GM21717 (cell line): ENCODE results near the gene SULT6B1.
"Not testable (repeated sequence)": the region's sequence is repeated elsewhere in the genome, so short reads cannot be mapped to it uniquely, and the experiment has no call there.

Source experiments
- ATAC-seq: cut with Tn5 transposase; IDR thresholded peaks from one replicate; pipeline ENCODE4 v1.9.1; 2021; ENCODE audit warnings: mild to moderate bottlenecking, moderate library complexity; ENCODE audit not compliant: unreplicated experiment

Gene SULT6B1

GRCh38 chr2:37188570-37188969 is at the start of gene SULT6B1:
SULT6B1 (minus strand) TSS chr2:37188670; CDS start chr2:37188640, 30 bp downstream.
- no peak for ATAC-seq

DNA sequence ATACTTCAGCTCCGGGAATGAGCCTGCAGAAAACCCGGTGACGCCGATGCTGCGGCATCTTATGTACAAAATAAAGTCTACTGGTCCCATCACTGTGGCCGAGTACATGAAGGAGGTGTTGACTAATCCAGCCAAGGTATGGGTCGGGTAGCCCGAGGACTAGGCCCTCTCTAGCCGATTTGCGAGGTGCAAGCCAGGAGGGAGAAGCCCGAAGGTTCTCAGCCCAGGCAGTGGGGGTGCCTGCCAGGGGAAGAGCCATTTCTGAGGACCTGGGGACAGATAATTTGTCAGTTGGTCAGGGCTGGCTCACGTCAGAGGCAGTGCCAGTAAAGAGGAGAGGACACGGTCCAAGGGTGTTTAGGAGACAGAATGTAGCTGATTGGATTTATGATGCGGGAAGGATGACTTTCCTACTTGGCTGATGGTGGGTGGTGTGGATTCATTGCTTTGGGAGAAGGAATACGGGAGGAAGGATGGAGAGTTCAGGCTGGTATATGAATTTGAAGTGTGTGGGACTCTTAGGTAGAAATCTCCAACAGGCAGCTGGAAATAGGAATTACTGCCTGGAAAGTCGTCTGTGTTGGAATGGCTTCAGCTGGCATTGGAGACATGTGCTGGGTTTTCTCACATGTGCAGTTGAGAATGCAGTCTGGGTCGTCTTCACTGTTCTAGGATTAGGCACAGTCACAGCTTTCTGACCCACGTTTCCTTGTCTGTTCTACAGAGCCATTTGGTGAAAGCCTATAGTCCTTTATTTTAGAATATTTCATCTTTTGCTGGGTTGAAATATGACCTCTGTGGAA is 43.9 kb upstream of the SULT6B1 start:
- ATAC-seq, result no peak

DNA sequence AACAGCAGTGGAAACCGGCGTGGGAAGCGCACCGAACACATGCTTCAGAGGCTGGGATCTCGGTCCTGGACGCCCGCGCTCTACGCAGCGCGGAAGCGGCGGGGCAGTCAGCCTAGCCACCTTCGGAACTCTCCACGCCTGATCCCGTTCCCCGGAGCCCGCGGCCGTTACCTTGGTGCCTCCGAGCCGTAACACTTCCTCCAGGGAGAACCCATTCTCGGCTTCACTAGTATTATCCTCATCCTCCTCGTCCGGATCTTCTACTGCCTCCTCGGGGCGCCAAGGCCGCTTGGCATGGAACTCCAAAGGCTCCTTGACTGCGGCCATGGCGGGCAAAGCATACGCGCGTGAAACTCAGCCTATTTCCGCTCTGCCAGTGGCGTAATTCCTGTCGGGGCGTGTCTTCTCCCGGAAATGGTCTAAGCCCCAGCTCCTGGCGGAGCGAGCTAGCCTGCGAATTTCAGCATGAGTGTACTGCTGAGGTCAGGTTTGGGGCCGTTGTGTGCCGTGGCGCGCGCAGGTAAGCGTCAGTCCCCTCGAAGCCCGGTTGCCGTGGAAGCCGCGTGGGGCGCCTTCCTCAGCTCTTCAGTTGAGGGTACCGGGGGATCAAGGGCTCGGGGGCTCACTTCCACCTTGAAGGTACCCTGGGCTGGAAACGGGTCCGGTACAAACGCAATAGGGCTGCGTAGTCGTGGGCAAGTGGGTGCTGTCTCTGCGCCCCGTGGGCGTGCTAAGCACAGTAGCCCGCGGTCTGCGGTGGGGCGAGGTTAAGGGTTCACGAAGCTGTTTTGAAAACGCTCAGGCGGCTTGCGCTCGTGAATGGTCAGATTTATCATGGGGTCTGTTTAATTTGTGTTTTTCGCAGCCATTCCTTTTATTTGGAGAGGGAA is 43.0 kb upstream of the SULT6B1 start, which contains the start of the genes CEBPZ and NDUFAF7:
TSS of gene CEBPZ (minus strand) at position 356 of the 890 bp plus-strand sequence. CDS start at position 327, 29 bp downstream.
TSS of gene NDUFAF7 (plus strand) at position 418 of the 890 bp plus-strand sequence. CDS start at position 466, 48 bp downstream.
- peak; percentile 94 for ATAC-seq

- ATAC-seq, result no peak
These were observed 42.1 kb upstream of the SULT6B1 start for GRCh38 chr2:37230581-37230980.

- no peak for ATAC-seq
These were observed 40.3 kb upstream of the SULT6B1 start for GRCh38 chr2:37228788-37229187.

DNA sequence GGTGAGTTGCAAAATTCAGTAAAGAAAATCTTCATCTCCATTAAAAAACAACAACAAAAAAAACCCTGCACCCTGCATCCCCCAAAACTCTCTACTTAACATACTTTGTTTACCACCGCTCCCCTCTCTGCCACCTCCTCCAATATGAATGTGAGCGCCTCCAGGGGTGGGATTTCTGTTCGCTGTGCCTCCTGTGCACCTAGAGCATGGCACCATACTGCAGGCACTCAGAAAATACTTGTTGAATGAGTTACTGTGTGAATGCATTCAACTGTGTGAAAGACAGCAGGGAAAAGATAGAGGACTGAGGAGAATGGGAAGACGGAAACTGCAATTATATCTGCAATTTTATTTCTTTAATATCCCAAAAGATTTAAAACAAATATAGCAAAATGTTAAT is 38.4 kb upstream of the SULT6B1 start:
- no peak for ATAC-seq

- ATAC-seq, result not testable (repeated sequence)
These were observed 36.7 kb upstream of the SULT6B1 start for GRCh38 chr2:37225129-37225528.

DNA sequence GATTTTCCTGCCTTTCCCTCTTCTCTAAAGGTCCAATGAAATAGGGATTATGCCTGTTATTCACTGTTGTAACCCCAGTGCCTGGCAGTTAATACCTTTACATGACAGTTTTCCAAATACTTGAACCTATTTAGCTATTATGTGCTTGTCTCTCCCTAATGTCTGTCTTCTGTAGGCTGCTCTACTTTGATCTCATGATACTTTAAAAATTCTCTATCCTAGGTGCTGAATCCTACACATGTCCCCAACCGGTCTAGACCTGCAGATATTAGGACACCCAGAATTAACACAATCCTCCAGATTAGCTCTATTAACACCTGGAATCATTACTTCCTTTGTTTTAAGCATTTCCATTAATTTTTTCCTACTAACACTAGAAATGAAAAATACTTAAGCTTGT is 35.6 kb upstream of the SULT6B1 start:
- no peak for ATAC-seq

GRCh38 chr2:37223131-37223530 is 34.7 kb upstream of the SULT6B1 start:
- ATAC-seq, result no peak

GRCh38 chr2:37219046-37219445 is 30.6 kb upstream of the SULT6B1 start:
- no peak for ATAC-seq

DNA sequence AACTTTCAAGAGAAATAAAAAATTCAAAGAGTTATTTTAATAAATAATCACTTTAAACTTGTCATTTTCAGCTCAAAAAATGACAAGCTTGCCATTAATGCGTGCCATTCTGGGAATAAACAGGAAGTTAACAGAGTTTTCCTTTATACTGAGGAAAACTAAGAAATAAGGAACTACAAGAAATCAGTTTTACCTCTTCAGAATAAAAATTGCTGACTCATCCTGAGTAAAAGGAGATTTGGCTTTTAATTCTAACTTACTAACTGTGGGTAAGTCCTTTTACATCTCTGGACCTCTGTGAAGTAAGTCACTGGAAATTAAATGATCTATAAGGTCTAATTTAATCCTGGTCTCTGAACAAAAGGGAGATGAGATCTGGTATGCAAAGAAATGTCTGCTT is 26.8 kb upstream of the SULT6B1 start:
- ATAC-seq, result no peak

DNA sequence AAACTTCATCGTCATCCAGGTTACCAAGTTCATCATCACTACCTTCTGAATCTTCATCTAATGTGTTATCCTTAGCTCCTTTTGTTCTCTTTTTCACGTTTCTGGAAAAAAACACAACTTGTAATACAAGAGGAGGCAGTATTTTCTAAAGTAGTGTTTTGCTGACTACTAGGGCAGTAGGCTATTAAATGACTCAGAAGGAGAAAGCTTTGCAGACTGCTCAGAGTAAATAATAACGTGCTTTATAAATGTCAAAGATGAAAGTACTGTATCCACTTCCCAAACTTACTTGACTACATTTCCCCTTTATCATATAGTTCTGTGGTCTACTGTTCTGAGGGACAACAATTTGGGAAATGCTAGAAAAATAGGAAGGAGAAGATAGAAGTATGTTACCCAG is 23.5 kb upstream of the SULT6B1 start:
- ATAC-seq, result no peak

DNA sequence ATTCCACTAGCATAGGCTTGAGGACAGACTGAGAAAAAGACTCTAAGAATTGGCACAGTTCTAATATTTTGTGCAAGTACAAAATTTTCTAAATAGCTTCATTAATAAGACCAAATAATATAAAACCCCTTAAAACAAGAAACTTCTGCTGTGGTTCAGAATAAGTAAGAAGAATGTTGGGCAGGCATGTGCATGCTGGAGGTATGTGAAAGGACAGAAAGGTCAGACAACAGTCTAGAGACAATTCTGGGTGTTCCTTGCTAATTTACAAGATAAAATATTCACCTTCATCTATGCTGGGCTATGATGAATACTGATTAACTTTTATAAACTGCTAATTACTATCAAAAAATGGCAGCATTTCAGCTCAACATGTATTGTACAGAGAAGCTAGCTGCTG is 22.7 kb upstream of the SULT6B1 start:
- ATAC-seq, result no peak

DNA sequence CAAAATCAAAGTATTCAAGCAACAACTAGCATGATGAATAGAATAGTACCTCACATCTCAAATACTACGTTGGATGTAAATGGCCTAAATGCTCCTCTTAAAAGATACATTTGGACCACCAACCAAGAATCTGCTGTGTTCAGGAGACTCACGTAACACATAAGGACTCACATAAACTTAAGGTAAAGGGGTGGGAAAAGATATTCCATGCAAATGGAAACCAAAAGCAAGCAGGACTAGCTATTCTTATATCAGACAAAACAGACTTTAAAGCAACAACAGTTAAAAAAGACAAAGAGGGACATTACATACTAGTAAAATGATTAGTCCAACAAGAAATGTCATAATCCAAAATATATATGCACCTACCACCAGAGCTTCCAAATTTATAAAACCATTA is 18.3 kb upstream of the SULT6B1 start:
- not testable (repeated sequence) for ATAC-seq

- ATAC-seq, result no peak
These were observed 17.3 kb upstream of the SULT6B1 start for GRCh38 chr2:37205689-37206341.

DNA sequence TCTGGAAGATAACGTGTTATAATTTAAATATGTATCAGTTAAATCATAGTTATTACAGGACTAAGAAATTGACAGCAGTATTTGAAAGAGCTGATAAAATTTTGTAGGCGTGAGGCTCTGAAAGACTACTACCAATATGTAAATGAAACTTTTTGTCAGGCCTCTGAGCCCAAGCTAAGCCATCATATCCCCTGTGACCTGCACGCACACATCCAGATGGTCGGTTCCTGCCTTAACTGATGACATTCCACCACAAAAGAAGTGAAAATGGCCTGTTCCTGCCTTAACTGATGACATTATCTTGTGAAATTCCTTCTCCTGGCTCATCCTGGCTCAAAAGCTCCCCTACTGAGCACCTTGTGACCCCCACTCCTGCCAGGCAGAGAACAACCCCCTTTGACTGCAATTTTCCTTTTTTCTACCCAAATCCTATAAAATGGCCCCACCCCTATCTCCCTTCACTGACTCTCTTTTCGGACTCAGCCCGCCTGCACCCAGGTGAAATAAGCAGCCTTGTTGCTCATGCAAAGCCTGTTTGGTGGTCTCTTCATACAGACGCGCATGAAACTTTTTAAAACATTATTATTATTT is 16.7 kb upstream of the SULT6B1 start:
- not testable (repeated sequence) for ATAC-seq

GRCh38 chr2:37203708-37204107 is 15.2 kb upstream of the SULT6B1 start:
- ATAC-seq, result no peak

GRCh38 chr2:37201766-37202165 is 13.3 kb upstream of the SULT6B1 start:
- ATAC-seq, result no peak

DNA sequence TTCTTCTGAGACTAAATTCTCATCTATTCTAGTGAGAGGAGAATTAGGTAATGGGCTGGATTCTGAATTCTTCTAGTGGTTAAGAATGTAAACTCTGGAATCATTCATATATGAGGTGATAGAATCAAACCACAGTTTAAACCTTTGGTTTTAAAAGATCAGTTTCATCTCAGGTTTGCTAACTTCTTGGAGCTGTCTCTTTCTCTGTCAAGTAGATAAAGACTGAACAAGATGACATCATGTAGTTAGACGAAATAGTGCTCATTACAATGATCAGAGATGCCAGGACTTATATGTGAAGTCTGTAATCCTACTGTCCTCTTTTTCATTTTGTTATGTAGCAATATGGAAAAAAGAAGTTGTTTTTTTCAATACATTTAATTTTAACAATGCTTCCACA is 12.7 kb upstream of the SULT6B1 start:
- ATAC-seq, result no peak

- ATAC-seq, result no peak
These were observed 10.2 kb upstream of the SULT6B1 start for GRCh38 chr2:37198681-37199065.
